GM13976 (cell line): ENCODE data around the gene GCH1.

Experiments used
- DNase-seq: peaks from one replicate; pipeline ENCODE4 v3.0.0; 2012; ENCODE audit warnings: low spot score
- in situ Hi-C: fragments of 300-500 bp; cut with MboI; formaldehyde crosslinking; loops from one replicate; pipeline ENCODE4 v1.12.0; 2022; ENCODE audit warnings: low sequenced_read_pairs, mixed read lengths, inconsistent platforms; ENCODE audit not compliant: unreplicated experiment
- TF ChIP-seq, protein P1 (sequence below): IDR thresholded peaks from 2 replicates; pipeline ENCODE4 v1.5.1; 2012; ENCODE audit warnings: borderline replicate concordance, mild to moderate bottlenecking; ENCODE audit not compliant: insufficient read depth; ENCODE audit errors: extremely low read depth, missing control alignments, control extremely low read depth

Gene GCH1

DNA sequence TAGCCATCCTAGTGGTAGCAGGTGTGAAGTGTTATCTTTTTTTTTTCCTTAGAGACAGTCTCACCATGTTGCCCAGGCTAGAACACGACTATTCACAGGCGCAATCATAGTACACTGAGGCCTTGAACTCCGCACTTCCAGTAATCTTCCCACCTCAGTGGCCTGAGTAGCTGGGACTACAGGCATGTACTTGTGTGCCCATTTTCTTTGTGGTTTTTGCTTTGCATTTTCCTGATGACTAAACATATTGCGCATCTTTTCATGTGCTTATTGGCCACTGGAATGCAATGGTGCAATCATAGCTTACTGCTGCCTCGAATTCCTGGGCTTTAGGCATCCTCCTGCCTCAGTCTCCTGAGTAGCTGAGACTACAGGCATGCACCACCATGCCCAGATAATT lies 33.3 kb upstream of the GCH1 start:
- no peak for DNase-seq
- TF ChIP-seq, protein P1, sequence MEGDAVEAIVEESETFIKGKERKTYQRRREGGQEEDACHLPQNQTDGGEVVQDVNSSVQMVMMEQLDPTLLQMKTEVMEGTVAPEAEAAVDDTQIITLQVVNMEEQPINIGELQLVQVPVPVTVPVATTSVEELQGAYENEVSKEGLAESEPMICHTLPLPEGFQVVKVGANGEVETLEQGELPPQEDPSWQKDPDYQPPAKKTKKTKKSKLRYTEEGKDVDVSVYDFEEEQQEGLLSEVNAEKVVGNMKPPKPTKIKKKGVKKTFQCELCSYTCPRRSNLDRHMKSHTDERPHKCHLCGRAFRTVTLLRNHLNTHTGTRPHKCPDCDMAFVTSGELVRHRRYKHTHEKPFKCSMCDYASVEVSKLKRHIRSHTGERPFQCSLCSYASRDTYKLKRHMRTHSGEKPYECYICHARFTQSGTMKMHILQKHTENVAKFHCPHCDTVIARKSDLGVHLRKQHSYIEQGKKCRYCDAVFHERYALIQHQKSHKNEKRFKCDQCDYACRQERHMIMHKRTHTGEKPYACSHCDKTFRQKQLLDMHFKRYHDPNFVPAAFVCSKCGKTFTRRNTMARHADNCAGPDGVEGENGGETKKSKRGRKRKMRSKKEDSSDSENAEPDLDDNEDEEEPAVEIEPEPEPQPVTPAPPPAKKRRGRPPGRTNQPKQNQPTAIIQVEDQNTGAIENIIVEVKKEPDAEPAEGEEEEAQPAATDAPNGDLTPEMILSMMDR: no peak
- in situ Hi-C loops: no loop called here

GRCh38 chr14:54935100-54935499 lies 32.5 kb upstream of the GCH1 start:
- no peak for DNase-seq
- in situ Hi-C loops: no loop called here
- TF ChIP-seq, protein P1: no peak

DNA sequence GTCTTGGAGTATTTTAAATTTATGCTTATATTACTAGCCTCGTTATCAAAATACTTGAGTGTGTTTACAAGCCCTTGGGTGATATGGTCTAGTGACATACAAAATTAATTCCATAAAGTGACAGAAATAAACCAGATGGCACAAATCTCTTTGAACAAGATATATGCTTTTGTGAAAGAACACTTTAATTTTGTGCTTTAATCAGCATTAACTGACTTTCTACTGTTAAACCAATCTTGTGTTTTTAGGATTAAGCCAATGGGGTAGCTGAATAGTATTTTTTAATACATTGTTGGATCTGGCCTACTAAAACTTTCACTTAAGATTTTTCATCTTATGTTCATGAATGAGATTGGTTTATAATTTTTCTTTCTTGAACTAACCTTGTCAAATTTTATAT lies 30.4 kb upstream of the GCH1 start:
- TF ChIP-seq, protein P1: no peak
- no peak for DNase-seq
- in situ Hi-C loops: no loop called here

DNA sequence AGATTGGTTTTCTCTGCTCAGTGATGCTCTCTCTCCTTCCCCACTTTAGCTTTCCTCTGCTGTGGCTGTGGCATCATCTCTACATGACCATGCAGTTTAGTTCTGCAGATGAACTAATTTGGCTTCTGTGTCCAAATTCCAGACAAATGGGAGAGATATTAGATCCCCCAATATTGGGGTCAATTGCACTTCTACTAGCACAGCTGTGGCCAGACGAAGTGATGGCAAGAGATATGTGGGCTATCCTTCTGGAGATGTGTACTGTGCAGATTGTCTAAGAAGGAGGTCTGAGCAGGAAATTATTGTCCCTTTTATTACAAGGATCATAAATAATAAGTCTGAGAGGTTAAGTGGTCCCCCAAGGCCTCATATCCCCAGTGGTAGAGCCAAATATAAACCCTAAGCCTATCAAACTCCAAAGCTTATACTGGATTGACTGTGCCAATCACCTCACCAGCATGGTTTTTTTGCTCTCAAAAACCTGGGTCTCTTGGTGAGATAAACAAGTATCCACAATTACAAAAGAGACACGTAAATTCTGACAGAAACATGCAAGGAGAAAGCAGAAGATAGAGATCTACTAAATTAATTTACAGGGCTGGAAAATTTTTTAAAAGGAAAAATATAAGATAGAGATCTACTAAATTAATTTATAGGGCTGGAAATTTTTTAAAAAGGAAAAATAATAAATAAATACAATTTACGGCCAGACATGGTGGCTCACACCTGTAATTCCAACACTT lies 29.1 kb upstream of the GCH1 start:
- DNase-seq: no peak
- in situ Hi-C loops: no loop called here
- TF ChIP-seq, protein P1: no peak

- in situ Hi-C loops: no loop called here
- TF ChIP-seq, protein P1: no peak
- no peak for DNase-seq
Measured at GRCh38 chr14:54931101-54931500, 28.5 kb upstream of the GCH1 start.

GRCh38 chr14:54929556-54929955 lies 26.9 kb upstream of the GCH1 start:
- DNase-seq: no peak
- in situ Hi-C loops: no loop called here
- TF ChIP-seq, protein P1: no peak
